NCI-H187 (cell line): Measurements from ENCODE around the gene NDUFV3.
A peak's percentile ranks its signal among the peaks of the same experiment; 100 is the strongest.
"Not testable (repeated sequence)": the region's sequence is repeated elsewhere in the genome, so short reads cannot be mapped to it uniquely, and the experiment has no call there.

Experiments used
- DNase-seq, 2 experiments: peaks; one replicate each; lab custom pipeline; 2025; lab: John Stamatoyannopoulos, UW

The NDUFV3 gene

DNA sequence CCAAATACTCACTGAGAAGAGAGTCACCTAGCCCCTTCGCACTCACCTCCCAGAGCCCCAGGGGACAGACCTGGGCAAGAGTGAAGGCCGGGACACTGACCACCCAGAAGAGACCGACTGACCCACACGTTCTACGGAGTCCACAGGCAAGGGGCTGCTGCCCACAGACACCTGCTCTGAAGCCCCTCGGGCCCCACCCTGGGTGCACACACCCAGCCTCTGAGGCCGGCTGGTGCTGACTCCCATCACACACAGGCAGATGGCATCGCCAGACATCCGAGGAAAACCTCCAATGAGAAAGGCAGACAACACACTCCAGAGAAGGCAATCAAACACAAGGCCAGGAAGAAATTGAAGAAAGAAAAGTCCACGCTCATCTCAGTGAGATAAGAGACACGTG lies 35.9 kb upstream of the NDUFV3 start:
- no peak for DNase-seq

DNA sequence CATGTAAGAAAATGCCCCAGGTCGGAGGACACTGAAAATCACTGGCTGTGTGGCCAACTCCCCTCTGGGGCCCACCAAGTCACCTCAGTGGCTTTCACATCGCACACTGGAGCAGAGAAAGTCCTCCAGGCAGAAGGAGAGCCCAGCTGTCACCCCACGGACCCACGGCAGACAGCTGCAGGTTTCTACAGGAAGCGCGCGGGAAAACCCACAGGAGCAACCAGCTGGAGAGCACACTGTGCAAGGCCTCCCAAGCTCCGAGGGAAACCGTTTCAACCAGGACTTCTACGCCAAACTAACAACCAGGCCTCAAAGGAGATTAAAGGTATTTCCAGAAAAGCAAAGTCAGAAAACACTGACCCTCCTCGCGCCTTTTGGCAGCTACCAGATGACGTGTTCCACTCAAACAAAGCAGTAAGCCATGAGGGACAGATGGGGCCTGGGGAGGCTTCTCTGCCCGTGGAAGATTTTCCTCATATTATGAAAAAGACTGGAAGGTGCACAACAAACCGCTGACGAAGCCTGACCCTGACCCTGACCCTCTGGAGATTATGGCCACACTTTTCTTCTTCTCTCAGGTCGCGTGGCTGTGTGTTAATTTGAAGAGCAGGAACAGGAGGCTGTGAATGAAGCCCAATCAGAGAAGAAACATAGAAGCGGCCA lies 34.8 kb upstream of the NDUFV3 start:
- no peak for DNase-seq

DNA sequence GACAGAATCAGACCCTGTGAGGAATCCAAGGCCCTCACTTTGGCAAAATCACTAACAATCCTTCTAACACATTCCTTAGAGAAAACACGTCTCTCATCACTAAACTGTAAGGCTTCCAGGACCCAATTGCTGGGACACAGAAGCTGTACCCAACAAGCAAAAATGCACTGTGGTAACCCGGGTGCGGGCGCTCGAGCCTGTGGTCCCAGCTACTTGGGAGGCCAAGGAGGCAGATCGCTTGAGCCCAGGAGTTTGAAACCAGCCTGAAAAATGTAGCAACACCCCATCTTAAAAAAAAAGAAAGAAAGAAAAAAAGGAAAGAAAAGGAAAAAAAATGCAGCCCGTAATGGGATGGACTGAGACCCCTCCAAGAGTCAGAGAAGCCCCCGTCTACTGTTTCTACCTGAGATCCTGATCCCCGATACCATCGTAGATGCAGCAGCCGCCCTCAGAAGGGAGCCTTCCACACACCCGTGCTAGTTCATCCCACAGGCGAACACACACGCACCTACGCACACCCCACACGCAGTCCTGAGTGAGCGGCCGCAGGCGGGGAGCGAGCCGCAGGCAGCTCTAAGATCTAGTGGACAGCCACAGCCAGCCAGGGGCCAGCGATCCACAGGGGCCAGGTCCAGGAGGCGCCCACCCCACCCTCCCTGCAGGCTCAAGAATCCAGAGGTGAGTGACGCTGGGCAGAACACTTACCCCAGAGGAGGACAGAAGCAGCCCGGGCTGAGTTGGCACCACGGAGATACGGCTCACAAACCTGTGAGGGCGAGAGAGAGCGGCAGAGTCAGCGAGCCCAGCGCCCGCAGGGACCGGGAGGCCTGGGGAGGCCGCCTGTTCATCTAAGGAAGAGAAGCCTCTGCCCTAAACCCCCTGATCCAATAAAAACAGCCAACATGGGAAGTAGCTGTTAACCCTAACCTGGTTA lies 33.9 kb upstream of the NDUFV3 start:
- DNase-seq: no peak

DNA sequence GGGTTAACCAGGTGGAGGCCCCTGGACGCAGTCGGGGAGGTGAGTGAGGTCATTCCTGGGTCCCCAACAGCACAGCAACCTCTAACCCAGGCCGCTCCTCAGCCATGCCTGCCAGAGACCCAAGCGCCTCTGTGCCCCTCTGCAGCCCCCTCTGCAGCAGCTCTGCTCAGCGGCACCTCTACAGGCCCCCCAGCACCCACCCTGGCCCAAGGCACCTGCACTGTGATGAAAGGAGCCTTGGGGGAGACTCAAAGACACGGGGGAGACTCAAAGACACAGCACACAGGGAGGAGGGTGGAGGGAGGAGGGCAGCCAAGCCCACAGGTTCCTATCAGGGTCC lies 33.2 kb upstream of the NDUFV3 start:
- DNase-seq: no peak

DNA sequence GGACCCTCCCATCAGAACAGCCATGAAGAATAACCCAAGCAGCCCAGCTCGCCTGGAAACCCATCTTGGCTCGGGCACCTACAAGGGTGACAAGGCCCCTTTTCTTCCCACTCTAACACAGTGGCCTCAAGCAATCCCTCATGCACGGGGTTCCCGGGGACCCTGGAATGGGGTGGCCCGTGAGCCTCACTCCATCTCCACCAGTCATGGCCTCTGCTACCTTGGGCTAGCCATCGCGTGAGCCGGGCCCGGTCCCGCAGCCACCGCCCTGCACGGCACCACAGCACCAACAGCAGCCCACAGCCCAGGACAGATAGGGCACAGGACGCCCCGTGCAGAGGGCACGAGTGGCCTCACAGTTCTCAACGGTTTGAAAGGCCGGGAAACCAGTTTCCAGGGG lies 32.8 kb upstream of the NDUFV3 start:
- no peak for DNase-seq

DNA sequence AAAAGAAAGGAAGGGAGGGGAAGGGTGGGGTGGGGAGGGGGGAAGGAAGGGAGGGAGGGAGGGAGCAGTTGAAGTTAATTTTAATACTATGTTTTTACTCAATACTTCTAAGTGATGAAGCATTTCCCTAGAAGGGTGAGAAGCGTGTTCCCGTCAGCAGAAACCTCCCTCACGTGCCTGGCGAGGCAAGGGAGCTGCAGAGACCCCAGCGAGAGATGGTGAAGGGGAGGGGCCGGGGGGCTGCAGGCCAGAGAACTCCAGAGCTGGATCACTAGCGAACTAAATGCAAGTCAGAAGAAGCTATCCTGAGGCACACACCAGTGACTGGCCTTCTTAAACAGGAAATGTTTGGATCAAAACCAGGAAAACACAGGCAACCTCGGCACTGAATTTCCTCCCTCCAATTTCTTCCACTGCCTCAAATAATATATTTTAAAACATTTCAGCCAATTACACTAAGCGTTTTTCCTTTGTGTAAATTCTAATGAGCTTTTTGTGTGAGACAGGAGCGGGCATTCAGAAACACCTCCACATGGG lies 31.7 kb upstream of the NDUFV3 start:
- DNase-seq: no peak

DNA sequence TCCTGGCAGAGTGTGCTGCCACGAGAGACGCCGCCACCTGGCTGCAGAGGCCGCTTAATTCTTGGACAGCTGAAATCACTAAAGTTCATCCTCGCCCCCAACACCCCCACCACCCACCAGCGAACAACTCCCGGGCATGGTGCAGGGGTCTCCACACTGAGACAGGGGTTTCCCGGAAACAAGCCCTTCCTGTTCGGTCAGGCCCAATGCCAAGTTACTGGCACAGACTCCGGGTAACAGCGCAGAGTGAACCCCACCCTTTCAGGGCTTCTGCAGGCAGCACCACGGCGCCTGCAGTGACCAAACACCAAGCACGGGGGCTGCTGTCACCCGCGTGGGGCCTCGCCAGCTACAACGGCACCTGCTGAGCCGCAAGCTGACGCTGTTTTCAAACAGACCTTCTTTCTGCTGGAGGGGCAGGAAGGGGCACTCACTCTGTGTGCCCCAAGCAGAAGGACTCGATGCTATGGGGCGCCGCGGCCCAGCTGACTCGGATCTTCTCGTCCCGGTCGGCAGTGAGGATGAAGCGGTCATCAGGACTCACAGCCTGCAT lies 31.2 kb upstream of the NDUFV3 start:
- DNase-seq: no peak

DNA sequence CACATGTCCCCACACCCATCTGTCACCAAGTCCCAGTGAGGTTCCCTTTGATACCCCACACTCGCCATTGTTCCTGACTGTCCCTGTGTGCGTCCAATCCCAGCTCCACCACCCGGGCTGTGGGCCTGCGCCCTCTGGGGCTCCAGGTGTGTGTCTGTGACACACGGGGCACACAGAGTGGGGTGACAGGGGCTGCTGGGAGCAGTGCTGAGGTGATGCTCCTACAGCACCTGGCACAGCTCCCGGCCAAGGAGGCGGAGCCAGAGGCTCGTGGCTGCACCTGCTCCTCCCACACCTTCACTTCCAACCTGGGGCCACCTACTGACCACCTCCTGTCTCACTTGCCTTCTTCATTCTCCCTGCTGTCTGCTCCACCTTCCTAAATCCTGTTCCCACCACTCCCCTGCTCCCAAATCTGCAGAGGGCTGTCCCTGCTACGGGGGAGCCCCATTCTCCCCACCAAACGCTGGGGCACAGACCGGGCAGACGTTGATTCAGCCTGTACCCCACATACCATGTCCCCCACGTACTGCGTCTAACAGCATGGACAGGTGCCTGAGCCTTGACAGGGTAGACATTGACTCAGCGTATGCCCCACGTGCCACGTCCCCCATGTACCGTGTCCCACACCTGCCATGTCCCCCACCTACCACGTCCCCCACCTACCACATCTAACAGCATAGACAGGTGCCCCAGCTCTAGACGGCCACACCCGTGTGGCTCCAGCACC lies 30.2 kb upstream of the NDUFV3 start:
- DNase-seq: no peak

DNA sequence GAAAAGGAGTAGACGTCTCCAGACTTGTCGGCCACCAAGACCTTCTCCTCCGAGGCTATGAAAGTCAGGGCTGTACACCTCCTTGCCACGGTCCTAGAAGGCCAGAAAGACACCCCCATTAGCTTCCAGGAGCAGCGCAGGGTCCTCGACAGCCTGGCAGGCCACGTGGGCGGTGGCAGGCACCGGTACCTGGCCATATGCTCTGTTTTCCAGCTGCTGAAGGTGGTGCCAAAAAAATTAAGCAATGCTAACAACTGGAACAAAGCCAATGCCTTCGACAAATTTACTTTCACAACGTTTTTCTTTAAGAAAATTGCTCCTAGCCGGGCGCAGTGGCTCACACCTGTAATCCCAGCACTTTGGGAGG lies 29.6 kb upstream of the NDUFV3 start:
- no peak for DNase-seq

DNA sequence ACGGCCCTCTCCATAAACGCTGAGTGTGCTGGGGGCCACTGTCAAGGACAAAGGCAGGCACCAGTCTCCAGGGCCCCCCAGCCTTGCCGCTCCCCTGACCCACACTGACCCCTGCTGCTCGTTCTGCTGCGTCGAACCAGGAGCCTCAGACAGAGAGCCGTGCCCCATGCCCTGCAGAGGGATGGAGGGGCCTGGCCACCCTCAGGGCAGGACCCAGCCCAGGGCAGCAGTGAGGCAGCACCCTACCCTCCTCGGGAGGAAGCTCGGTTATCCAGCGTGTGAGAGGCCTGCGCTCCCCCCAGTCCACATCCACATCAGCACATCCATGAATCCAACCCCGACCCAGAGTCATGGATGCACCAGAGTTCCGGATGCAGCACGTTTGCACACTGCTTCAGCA lies 28.8 kb upstream of the NDUFV3 start:
- no peak for DNase-seq

DNA sequence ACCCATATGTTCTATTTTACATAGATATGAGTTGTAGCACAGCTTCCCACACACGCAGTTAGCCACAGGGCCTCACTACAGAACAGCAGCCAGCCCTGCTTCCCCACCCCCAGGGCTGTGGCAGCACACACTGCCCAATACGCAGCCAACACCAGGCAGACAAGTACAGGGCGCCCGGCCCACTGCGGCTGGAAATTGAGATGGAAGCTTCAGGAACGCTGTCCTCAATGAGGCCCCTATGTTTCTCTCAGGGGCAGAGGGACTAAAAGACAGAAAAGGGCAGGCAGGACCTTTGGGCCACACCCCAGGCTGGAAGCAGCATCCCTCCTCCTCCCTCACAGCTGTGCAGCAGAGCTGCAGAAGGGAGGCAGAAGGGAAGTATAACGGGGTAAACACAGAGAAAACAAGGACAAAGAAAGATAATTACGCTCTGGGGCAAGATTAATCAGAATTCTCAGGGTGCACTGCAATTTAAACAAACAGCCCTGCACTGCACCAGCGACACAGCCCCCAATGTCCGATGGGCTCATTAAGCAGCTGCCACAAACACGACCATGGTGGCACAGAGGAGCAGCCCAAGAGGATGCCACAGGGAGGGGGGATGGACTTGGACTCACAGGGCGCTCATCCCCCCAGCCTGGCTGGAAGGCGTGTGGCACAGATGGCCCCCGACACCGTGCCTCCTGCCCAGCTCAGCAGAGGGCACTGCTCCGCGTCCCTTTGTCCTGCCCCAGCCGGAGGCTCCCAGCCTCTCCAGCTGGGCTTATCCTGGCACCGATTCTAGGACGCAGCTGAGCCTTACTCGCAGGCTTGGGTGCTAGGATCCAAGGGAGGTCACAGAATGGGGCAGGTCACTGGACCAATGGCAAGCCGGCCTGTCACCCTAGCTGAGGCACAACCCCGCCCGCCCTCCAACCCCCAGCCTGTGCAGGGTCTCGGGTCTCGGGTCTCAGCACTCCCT lies 28.0 kb upstream of the NDUFV3 start:
- DNase-seq: no peak

DNA sequence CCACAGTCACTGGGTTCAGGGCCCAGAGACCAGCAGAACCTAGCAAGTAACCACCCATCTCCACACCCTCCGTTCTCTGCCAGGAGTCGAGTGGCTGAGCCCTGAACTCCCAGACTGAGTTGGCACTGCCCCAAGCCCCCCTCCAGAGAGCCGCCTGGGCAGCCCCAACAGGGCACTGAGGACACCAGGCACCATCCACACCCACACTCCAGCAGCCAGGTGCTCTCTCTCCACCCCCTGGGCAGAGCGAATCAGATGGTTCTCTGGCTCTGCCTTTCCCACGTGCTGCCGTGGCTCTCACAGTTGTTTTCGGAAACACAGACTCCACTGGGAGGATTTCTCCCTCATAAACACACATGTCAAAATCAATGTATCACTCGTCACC lies 27.3 kb upstream of the NDUFV3 start:
- no peak for DNase-seq

DNA sequence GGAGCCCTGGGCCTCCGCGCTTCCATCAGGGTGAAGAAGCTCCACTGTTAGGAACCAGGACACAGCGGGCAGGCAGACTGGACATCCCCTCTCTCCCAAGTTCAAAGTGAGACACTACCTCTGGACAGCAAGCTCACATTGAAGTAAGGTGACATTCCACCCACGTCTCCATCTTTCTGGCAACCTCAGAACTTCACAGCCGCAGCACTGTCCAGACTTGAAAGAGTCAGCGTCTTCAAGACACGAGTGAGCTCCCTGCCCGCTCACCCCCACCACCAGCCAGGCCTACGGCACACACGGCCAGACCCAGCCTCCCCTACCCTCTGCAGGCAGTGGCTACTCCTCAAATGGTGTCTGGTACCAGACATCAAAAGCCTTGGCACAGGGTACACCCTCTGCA lies 24.9 kb upstream of the NDUFV3 start:
- no peak for DNase-seq

DNA sequence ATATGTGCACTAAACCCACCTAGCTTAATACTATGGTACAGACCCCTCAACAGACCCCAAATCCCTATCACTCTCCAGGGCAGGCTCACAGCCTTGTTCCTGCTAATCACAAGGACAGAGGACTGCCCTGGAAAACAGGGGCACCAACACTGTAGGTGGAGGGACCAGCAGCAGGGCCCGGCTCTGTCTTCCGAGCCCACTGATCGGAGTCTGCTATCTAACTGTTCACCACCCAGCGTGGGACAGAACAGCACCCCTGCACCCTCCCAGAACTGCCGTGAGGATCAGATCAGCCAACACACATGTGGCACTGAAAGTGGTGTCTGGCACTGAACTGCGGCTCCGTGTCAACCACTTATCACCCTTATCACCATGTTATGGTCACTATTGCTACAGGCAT lies 20.0 kb upstream of the NDUFV3 start:
- no peak for DNase-seq

DNA sequence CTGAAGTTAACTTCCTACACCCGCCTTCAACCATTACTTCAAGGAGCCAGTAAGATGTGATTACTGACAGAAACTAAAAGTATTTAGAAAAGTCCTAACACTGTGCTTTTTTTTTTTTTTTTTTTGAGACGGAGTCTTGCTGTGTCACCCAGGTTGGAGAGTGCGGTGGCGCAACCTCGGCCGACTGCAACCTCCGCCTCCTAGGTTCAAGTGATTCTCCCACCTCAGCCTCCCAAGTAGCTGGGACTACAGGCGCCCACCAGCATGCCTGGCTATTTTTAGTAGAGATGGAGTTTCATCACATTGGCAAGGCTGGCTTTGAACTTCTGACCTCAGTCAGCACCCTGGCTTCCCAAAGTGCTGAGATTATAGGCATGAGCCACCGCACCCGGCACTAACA lies 17.3 kb upstream of the NDUFV3 start:
- not testable (repeated sequence) for DNase-seq

DNA sequence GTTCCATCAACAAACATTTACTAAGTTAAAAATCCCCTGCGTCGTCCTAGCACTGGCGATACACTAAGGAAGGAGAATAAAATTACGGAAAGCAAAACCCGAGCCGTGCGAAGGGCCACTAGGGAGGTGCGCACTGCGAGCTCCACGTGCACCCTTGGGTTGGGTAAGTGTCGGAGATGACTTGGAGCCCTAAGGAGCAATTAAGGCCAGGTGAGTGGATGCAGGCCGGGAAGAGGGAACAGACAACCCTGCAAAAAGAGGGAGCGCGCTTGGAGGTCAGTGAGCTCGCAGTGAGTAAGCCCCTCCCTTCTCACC lies 14.5 kb upstream of the NDUFV3 start:
- DNase-seq: peak in 1 of 2 experiments; percentile 36

DNA sequence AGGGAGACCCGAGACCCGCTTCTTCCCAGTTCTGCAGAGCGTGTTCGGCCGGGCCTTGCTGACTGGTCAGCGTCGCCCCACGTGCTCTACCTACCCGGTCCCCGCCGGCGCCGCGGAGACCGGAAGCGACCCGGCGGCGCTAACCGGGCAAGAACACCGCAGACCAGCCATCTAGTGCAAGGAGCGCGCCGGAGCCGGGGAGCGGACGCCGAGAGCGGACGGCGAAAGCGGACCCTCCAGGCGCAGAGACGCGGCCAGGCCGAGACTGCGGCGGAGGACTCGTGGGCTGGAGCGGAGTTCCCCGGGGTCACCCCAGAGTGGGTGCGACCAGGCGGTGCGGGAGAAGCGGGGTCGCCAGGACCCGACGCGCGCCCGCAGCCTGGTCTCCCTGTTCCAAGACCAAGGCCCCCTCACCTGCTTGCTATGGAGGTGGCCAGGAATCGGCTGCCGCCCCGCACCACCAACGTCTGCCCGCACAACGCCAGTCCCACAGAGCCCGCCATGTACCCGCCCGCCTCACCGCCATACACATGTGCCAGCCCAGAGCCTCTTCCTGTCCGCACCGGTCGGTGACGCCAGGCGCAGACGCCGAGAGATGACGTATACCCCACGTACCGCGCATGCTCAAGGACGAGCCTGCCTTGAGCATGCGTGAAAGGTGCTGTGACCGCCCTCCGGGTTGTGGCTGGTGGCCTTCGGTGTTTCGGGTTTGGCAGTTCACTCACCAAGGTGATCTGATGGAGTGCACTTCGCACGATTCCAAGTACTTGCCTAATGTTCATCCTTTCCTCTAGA lies 13.9 kb upstream of the NDUFV3 start, which contains the start of gene WDR4:
Gene WDR4 (minus strand): TSS at position 547 of the 795 bp plus-strand sequence. CDS start 44 bp downstream, at position 503.
- DNase-seq: peak; percentile 93 to 97

DNA sequence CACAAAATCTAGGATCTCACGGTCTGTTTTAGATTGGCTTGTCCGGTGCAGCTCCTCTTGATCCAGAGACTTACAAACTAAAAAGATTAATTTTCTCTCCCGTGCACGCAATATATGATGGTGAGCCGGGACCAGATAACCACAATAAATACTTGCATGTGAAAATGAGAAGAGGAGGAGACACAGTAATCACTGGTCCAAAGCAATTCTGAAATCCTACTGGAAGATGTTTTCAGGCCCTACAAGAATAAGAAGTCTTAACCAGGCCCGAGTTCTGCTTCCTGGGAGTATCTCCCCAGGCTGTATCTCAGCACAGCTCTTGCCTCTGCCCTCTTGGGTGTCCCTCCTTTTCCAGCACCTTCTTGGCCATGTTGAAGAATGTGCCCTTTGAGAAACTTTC lies 12.8 kb upstream of the NDUFV3 start:
- no peak for DNase-seq

DNA sequence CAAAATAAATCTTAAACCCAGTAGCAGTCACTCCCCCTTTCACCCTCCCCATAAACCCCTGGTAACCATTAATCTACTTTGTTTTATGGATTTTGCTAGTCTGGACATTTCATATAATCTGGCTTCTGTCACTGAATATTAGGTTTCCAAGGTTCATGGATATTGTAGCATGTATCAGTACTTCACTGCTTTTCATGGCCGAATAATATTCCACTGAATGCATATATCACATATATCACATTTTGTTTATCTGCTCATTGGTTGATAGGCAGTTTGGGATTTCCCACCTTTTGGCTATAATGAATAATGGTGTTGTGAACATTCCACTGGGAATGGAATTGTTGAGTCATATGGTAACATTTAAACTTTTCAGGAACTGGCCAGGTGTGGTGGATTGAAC lies 9.2 kb upstream of the NDUFV3 start:
- no peak for DNase-seq

DNA sequence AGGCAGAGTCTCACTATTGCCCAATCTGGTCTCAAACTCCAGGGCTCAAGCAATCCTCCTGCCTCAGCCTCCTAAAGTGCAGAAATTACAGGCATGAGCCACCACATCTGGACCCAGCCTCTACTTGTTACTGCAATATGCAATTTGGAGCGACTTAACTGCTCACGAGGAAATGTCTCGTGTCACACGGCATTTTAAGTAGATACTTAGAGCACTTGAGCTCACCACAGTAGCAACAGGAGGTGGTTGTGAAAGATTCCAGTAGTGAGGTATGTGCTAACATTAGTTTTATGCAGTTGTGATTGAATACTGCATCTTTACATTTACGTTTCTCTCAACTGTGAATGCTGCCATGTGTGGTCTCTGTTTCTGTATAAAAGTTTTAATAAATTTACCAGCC lies 5.8 kb upstream of the NDUFV3 start:
- DNase-seq: peak in 1 of 2 experiments; percentile 37

DNA sequence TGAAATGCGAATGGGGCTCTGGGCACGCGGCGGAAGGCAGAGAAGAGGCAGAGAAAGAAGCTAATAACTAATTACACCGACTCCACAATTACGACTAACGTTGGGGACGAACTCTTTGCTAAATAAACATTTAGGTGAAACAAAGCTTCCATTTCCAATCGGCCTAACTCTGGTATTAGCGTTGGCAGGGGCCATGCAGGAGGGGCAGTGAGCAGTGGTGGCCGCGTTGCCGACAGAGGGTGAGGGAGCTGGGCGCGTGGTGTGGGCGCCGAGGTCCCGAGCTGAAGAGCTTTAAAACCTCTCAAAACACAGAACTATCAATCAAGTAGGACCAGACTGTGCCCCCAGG lies 553 bp upstream of the NDUFV3 start:
- DNase-seq: peak in 1 of 2 experiments; percentile 58
